GM18508 (cell line): Measurements from ENCODE around the gene VWA1.
"Not testable (repeated sequence)": the region's sequence is repeated elsewhere in the genome, so short reads cannot be mapped to it uniquely, and the experiment has no call there.

ENCODE experiments used
- ATAC-seq: cut with Tn5 transposase; IDR thresholded peaks from one replicate; pipeline ENCODE4 v1.9.1; 2021; ENCODE audit warnings: moderate number of reproducible peaks; ENCODE audit not compliant: insufficient read depth, unreplicated experiment

Gene VWA1

GRCh38 chr1:1479547-1480487 lies 44.3 kb downstream of the VWA1 start:
- ATAC-seq: no peak

GRCh38 chr1:1480488-1480867 lies 45.0 kb downstream of the VWA1 start:
- not testable (repeated sequence) for ATAC-seq

GRCh38 chr1:1481811-1482210 lies 46.3 kb downstream of the VWA1 start:
- ATAC-seq: not testable (repeated sequence)

- no peak for ATAC-seq
Observed at GRCh38 chr1:1482856-1483255, 47.4 kb downstream of the VWA1 start.

- no peak for ATAC-seq
Observed at GRCh38 chr1:1483714-1484113, 48.2 kb downstream of the VWA1 start.

- ATAC-seq: not testable (repeated sequence)
Observed at GRCh38 chr1:1484976-1485750, 49.7 kb downstream of the VWA1 start.

GRCh38 chr1:1485755-1486317 lies 50.3 kb downstream of the VWA1 start:
- ATAC-seq: not testable (repeated sequence)

GRCh38 chr1:1487701-1488100 lies 52.2 kb downstream of the VWA1 start:
- no peak for ATAC-seq

GRCh38 chr1:1489231-1489630 lies 53.7 kb downstream of the VWA1 start:
- no peak for ATAC-seq

- ATAC-seq: no peak
Observed at GRCh38 chr1:1489861-1490260, 54.4 kb downstream of the VWA1 start.

GRCh38 chr1:1490633-1491230 lies 55.2 kb downstream of the VWA1 start:
- ATAC-seq: no peak

- ATAC-seq: no peak
Observed at GRCh38 chr1:1491601-1492000, 56.1 kb downstream of the VWA1 start.
